ENCODE measurements around the gene HSPA4. TPM values are rescaled to one million over a fixed set of nuclear protein-coding genes. Genes with fewer than 3 reads are reported as not detected.

Gene HSPA4
- total and polyA plus RNA-seq, 2 of the 13 experiments (the other 11 are each of a cell fraction or from before 2014, with no cell fraction given) = 36.6 to 231 TPM

- TF ChIP-seq AHDC1 (CRISPR knock-in tag; IDR thresholded peaks at IDR 0.05; ENCODE audit: borderline replicate concordance) (peak; percentile 91; the same call in 1 of the 2 replicates), AKAP8 (CRISPR knock-in tag; IDR thresholded peaks at IDR 0.05) (no peak), HOMEZ (CRISPR knock-in tag; IDR thresholded peaks at IDR 0.05; ENCODE audit: low read depth) (peak; percentile 53; the same call in 1 of the 2 replicates), ZNF878 (CRISPR knock-in tag; IDR thresholded peaks at IDR 0.05) (no peak), IRX3 (CRISPR knock-in tag; IDR thresholded peaks at IDR 0.05; ENCODE audit: borderline replicate concordance, low read depth) (no peak), BRD4 (CRISPR knock-in tag; IDR thresholded peaks at IDR 0.05) (no peak), IRF2 (CRISPR knock-in tag; IDR thresholded peaks at IDR 0.05) (peak; percentile 69; the same call in 1 of the 2 replicates), SCMH1 (CRISPR knock-in tag; IDR thresholded peaks at IDR 0.05; ENCODE audit: borderline replicate concordance) (no peak), ZMYM3 (CRISPR knock-in tag; IDR thresholded peaks at IDR 0.05) (peak; percentile 28; the same call in 1 of the 2 replicates), ZNF800 (CRISPR knock-in tag; IDR thresholded peaks at IDR 0.05) (no peak), ZGPAT (CRISPR knock-in tag; IDR thresholded peaks at IDR 0.05) (peak; percentile 52; the same call in 1 of the 2 replicates), TAF15 (IDR thresholded peaks at IDR 0.05; ENCODE audit: low read depth, low read length, poor library complexity, severe bottlenecking) (no peak), ATF3 (CRISPR knock-in tag; IDR thresholded peaks at IDR 0.05) (peak; percentile 24; the same call in 1 of the 2 replicates), CENPBD1 (CRISPR knock-in tag; IDR thresholded peaks at IDR 0.05; ENCODE audit: borderline replicate concordance, low read depth) (no peak), ZBTB3 (CRISPR knock-in tag; IDR thresholded peaks at IDR 0.05; ENCODE audit: borderline replicate concordance, low read depth) (no peak), BRCA1 (CRISPR knock-in tag; IDR thresholded peaks at IDR 0.05) (no peak)
These were observed 2.1 kb upstream of the HSPA4 start (continued) for GRCh38 chr5:133049726-133050048.
